ENCODE data around the gene FAM163A.

The FAM163A gene

GRCh38 chr1:179807291-179807690, 64.2 kb downstream of the FAM163A start:
- no peak for DNase-seq (ENCODE audit: low read depth)
- TF ChIP-seq CTCF (conservative IDR thresholded peaks at IDR 0.05; ENCODE audit: low read depth, low read length) = no peak
- no peak overlapping the region for H3K4me3 ChIP-seq (ENCODE audit: low read length)

GRCh38 chr1:179807691-179808485, 64.8 kb downstream of the FAM163A start:
- TF ChIP-seq CTCF (conservative IDR thresholded peaks at IDR 0.05; ENCODE audit: low read depth, low read length) = no peak
- H3K4me3 ChIP-seq (ENCODE audit: low read length) = no peak overlapping the region
- DNase-seq (ENCODE audit: low read depth) = no peak

- H3K4me3 ChIP-seq (ENCODE audit: low read length) = no peak overlapping the region
- DNase-seq (ENCODE audit: low read depth) = no peak
- TF ChIP-seq CTCF (conservative IDR thresholded peaks at IDR 0.05; ENCODE audit: low read depth, low read length) = no peak
These were observed 65.4 kb downstream of the FAM163A start for GRCh38 chr1:179808503-179808902.

GRCh38 chr1:179809506-179810366, 66.6 kb downstream of the FAM163A start:
- H3K4me3 ChIP-seq (ENCODE audit: low read length) = no peak overlapping the region
- peak; percentile 97 for TF ChIP-seq CTCF (conservative IDR thresholded peaks at IDR 0.05; ENCODE audit: low read depth, low read length)
- DNase-seq (ENCODE audit: low read depth) = no peak

- no peak for DNase-seq (ENCODE audit: low read depth)
- TF ChIP-seq CTCF (conservative IDR thresholded peaks at IDR 0.05; ENCODE audit: low read depth, low read length) = no peak
- H3K4me3 ChIP-seq (ENCODE audit: low read length) = no peak overlapping the region
These were observed 67.2 kb downstream of the FAM163A start for GRCh38 chr1:179810367-179810715.

GRCh38 chr1:179812501-179813292, 69.6 kb downstream of the FAM163A start:
- DNase-seq (ENCODE audit: low read depth) = no peak
- H3K4me3 ChIP-seq (ENCODE audit: low read length) = no peak overlapping the region
- no peak for TF ChIP-seq CTCF (conservative IDR thresholded peaks at IDR 0.05; ENCODE audit: low read depth, low read length)
